Renal cortex interstitium (tissue), 11 donors: ENCODE data around the gene PWWP2B. TPM values are rescaled to one million over a fixed set of nuclear protein-coding genes. Genes with fewer than 3 reads are reported as not detected.

ENCODE experiments used
- DNase-seq, 11 donors: peaks; one replicate each; pipeline ENCODE4 v3.0.0-alpha.2; 2013; ENCODE audit warnings: low read depth in 9 of 11, low spot score in 4 of 11; ENCODE audit errors: extremely low read depth in 1 of 11
- polyA plus RNA-seq, 3 donors: library from polyadenylated mRNA; unstranded; fragments of 120-200 nt; gene quantifications; one replicate each; pipeline ENCODE4 v1.2.1, GENCODE V29; 2013; ENCODE audit not compliant: insufficient read length in 3 of 3

Gene PWWP2B
- polyA plus RNA-seq, 3 donors = 5.9 to 10.7 (median 10.1) TPM

DNA sequence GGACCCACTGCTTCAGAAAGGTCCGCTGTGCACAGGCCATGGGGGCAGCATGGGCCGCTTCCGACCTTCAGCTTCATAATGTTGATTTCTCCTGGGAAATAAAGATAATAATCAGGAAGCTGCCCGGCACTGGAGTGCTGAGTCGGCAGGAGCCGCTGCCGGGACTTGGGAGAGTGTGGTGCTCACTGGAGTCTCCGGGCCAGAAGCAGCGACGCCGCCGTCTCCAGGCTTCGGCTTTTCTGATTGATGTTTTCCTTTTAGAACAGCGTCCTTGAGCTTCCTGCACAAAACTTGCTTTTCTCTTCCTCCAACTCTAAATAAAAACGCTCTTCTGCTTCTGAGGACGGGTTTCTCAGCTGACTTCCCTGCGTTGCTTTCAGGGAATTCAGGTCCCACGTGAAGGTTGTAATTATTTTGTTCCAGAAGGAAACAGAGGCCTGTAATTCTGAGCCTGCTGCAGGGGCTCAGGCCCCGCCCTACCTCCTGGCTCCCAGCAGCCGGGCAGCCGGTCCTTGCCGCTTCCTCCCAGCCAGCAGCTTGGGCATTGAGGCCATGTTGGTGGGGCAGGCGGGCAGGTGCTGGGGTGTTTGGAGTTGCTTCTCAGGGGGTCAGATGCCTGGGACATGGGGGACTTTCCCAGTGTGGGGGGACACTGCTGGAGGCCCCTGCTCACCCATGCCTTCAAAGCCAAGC is 14.7 kb downstream of the PWWP2B start:
- DNase-seq = peak in 1 of 11 donors; percentile 61

DNA sequence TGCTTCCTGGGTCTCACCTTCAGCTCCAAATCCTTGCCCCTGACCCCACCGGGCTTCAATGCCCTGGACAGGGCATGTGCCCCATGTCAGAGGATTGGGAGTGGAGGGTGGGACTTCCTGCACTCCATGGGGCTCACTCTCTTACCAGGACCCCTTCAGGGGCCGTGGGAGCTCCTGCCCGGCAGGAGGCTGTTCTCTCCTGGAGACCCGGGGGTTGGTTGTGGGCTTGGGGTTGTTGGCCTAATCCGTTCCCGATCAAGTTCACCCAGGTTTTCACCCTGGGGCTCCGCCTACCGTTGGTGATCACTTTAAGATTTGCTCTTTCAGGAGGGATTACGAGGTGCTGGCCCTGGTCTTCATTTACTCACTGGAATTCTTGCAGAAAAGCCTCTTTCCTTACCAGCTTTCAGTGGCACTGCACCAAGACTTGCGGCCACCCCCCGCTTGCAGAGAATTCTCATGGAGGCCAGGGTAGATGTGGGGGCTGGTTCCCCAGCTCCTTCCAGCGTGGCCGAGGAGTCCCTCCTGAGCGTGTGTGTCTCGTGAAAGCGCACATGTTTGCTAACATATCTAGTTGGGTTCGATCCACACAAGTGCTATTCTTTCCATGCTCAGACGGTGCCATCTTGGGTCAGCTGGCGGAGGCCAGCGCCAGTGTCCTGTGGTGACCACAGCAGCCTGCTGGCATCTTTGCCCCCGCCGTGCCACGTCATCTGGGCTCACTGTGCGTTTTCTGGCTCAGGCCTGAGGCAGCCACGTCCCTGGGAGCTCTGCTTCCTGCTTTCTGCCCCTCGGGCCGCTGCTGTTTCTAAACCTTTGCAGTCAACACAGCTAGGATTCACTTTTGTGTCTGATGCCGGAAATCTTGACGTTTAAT is 15.6 kb downstream of the PWWP2B start:
- no peak for DNase-seq

DNA sequence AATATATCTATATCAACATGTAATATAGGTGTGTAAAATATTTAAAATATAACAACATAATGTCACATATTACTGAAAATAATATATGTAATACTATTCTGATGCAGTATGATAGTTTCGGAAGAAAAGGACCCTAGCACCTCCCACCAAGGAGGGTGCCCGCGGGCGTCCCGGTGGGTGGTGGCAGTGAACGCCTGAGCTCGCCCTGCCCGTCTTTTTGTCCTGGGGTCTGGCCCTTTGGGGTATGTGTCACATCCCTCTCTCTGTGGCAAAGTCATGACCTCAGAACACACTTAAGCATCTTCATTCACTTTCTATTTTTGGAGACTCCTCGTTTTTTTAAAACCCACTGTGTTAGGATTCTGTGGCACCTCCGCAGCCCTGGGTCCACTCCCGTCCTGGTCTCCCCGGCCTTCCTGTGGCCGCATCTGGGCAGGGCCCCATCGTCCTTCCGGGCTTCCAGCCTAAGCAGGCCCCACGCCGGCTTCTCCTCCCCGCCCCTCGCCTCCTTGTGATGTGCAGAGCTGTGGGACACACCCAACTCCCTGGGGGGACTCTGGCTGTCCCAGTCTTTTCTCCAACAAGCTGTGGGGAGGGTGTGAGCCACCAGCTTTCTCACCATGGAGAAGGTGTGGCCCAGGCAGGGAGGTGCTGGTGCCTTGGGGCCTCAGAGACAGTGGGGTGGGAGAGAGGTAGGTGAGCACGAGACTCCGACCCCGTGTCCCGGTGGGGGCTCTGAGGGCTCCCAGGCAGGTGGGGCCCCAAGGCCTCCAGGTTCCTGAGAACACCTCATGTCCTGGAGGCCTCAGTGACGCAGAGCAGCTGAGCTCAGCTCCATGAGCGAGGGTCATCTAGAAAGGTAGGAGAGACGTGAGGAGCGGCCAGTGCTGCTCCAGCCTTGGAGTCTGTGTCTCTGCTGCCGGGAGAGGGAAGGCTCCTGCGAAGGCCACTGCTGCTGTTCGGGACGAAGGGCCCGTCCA is 16.5 kb downstream of the PWWP2B start:
- DNase-seq = no peak

DNA sequence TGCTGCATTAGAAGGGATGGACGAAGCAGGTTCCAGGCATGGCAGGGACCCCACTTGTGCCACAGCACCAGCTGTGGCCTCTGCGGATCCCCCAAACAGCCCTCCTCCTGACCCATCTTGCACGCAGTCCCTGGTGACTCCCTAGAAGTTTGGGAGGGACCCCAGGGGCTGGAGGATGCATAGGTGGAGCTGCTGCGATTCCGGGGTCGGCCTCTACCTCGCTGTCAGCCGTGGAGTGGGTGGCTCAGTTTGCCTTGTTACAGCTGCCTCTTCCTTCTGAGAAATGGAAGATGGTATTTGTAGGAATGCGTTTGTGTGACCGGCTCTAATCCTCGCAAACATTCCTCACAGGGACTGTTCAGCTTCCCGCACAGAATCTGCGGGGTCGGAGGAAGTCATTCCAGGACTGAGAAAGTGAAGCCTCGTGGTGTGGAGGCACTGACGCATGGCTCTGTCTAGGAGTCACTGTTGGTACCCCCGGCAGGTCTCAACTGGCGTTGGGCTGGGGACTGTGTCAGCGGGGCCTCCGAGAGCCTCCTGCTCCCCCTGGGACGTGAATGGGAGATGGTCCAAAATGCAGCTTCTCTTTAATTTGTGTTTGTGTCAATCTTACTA is 17.5 kb downstream of the PWWP2B start:
- DNase-seq = no peak

DNA sequence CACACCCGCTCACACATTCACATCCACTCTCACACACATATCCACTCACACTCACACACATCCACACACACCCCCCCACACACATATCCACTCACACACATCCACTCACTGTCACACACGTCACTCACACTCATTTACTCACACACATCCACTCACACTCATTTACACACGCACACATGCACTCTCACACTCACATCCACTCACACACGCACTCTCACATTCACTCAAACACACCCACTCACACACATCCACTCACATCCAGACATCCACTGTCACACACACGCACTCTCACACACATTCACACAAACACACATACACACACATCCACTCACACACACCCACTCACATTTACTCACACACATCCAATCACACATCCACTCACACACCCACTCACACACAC is 18.3 kb downstream of the PWWP2B start:
- no peak for DNase-seq

GRCh38 chr10:132415956-132416355 is 19.0 kb downstream of the PWWP2B start:
- no peak for DNase-seq

DNA sequence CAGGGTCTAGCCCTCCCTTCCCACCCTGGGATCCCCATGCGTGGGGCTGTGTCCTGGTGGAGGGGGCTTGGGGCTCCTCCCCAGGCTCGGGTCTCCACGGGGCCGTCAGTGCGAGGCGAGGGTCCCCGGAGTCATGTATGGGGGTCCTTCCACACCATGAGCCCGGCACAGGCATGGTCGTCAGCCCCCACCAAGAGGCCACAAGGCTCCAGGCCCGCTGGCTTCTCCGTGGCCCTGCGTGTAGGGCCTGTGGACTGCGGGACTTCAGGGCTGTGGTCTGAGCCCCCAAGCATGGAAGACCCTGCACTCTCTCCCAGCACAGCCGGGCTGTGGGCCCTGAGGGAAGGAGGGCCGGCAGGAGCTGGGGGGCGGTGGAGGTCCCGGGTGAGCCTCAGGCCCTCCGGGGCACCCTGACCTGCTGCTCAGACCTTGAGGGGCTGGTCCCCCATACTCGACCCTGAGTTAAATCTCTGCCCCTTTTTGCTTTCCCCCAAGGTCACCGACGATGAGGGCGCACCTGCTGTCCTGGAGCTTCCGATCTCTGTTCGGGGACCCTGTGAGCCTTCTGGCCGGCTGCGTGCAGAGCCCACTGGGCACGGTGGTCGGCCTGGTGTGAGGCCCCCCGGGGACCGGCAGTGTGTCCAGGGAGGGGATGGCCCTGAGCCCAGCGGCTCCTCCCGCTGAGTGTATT is 19.7 kb downstream of the PWWP2B start:
- DNase-seq = no peak

DNA sequence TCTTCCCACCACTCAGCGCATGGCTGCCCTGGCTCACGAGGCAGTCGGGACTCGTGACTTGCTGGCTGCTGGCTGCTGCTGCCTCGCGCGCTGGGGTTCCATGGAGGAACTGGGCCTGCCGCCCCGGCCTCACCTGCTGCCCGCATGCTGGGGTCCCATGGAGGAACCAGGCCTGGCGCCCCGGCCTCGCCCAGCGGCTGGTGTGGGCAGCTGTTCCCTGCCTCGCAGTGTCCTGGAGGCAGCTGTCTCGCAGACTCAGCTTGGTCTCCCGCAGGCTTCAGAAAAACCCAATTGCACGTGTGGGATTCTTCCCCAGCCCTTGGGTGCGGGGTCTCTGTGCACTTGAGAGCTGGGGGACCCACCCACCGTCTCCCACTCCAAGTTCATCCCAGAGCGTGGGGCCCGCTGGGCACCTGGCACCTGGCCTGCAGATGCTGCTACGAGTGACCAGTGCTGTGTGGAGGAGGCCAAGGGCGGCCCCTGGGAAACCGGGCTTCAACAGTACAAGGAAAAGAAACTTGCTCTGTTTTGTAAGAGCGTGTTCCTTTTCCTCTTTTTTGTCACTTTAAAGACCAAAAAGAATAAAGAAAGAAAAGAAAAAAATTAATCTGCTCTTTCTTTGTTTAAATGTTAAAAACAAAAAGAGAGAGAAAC is 20.4 kb downstream of the PWWP2B start:
- no peak for DNase-seq

DNA sequence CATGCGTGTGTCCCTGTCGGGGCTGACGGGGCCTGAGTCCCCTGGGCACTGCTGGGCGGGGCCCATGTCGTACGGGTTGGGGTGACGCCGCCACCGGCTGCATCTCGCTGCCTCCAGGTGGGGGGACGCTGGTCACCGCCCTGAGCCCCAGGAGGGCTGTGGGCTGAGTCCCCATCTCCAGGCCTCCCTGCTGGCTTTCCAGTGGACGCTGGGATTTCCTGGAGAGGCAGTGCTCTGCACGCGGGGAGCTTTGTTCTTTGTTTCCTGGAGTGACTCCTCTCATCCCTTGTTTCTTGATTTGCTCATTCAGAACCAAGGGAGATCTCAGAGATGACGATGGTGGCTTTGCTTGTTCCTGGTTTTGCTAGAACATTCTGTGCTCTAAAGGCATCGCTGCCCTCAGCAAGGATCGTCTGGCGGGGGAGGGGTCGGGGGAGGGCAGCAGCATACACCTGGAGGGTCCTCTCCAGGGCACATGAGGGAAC is 21.0 kb downstream of the PWWP2B start:
- no peak for DNase-seq

DNA sequence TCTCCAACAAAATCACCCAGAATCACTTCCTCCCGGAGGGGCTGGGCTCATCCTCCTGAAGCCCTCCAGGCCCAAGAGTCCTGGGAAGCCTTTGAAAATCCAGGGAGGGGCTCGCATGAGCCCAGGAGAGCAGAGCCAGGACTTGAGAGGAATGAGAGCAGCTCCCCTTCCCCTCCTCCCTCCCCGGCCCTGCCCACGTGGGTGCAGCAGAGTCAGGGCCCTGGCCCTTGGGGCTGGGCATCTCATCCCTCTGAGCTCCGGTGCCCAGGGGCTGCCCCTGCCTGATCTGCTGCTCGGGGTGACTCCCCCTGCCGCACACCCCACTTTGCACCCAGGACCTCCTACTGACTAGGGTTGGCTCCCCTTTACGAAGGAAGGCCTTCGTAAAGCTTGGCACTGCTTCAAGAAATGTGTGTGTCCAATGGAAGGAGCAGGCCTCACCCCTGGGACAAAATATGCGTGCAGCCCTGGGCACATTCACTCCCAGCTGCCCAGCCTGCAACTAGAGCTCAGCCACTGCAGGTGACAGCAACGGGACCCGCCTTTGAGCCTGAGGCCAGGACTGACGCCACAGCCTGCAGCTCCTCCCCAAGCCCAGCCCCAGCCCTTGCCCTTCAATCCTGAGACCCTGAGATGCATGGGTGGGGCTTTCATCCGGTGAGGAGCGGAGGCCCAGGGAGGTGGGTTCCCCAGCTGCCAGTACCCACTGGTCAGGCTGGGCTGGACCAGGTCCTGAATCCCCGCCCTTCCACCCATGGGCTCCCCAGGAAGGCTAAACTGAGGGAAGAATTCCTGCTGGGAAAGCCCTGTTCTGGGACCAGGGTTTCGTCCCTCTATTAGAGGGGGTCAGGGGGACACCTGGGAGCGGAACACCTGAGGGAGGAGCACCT is 21.8 kb downstream of the PWWP2B start:
- no peak for DNase-seq

- DNase-seq = no peak
Measured at GRCh38 chr10:132419538-132420468, 22.8 kb downstream of the PWWP2B start.

- no peak for DNase-seq
Measured at GRCh38 chr10:132420469-132420980, 23.5 kb downstream of the PWWP2B start.

GRCh38 chr10:132420981-132421846 is 24.2 kb downstream of the PWWP2B start:
- no peak for DNase-seq

DNA sequence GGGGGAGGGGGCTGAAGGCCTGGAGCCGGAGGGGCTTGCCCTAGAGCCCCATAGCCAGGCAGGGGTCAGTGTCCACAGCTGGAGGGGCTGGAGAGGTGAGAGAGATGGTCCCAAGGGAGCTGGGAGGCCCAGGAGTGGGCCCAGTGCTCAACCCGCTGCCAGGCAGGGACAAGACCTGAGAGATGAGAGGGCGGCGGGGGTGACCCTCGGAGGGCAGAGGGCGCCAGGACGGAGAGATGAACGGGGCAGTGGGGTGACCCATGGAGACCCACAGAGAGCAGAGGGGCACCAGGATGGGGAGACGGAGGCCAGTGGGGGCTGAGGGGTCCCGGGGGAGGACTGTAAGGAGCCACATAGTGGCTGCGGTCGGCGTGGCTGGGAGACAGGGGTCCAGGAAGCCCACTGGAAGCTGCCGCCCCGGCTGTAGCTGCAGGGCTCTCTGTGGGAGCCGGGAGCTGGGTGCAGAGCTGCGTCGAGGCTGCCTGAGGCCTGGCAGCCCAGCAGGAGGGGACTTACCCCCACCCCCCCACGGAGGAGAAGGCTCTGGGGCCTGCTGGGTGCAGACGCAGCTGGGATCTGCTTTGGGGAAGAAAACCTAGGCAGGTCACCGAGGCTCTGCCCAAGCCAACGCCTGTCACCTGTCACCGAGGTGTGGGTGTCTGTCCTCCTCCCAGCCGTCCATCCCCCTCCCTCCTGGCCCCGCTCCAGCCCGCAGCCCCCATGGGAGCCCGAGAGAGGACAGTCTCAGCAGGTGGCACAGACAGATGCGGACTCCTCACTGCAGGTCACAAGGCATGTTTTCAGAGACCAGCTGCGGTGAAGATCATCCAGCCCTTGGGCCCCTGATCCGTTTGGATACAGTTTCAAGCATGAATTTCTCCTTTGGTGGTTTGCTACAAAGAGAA is 25.1 kb downstream of the PWWP2B start:
- DNase-seq = no peak
